B cell (primary cell): ENCODE measurements around the gene RIPOR3. TPM values are rescaled to one million over a fixed set of nuclear protein-coding genes. Genes with fewer than 3 reads are reported as not detected.
"Not testable (repeated sequence)": the region's sequence is repeated elsewhere in the genome, so short reads cannot be mapped to it uniquely, and the experiment has no call there.

Experiments
- ATAC-seq: fragments of 200-7000 bp; cut with Tn5 transposase; one replicate; pipeline ENCODE4 v1.10.0; 2021; ENCODE audit warnings: low read depth, mild to moderate bottlenecking, moderate number of reproducible peaks, moderate library complexity
- CTCF ChIA-PET: fragments of 350-600 bp; sonication (Branson Sonifier 250); formaldehyde crosslinking; loops from one replicate; lab custom pipeline; 2021; ENCODE audit warnings: antibody characterized with exemption, inconsistent platforms; lab: Charles Lee
- POLR2A ChIA-PET: fragments of 350-600 bp; sonication (Branson Sonifier 250); formaldehyde crosslinking; loops from one replicate; lab custom pipeline; 2021; ENCODE audit warnings: antibody characterized with exemption; lab: Charles Lee
- DNase-seq: peaks from one replicate; pipeline ENCODE4 v3.0.0; 2013
- H2AFZ ChIP-seq: 2 replicates; pipeline ENCODE4 v1.6.1; 2012; ENCODE audit warnings: mild to moderate bottlenecking, low read depth, low read length; ENCODE audit not compliant: insufficient read depth, poor library complexity, severe bottlenecking
- H3K27ac ChIP-seq, 2 donors: 1 replicate in 1 of 2; 2 replicates in 1 of 2; pipeline ENCODE4 v1.5.1; 2012 to 2013; ENCODE audit warnings: low read length in 2 of 2, mild to moderate bottlenecking in 2 of 2, moderate library complexity in 1 of 2
- H3K27me3 ChIP-seq, 4 experiments: fragments of 200-600 bp in 1 of 4; sonication (generic) in 1 of 4; replicated peaks in 1 of 4; 1 replicate in 2 of 4; 2 replicates in 2 of 4; pipeline versions ENCODE4 v1.6.1 to v1.7.0; 2013 to 2016; ENCODE audit warnings: low read length in 3 of 4, mild to moderate bottlenecking in 2 of 4, mixed read lengths in 1 of 4, moderate library complexity in 1 of 4; ENCODE audit not compliant: insufficient read depth in 4 of 4, control insufficient read depth in 3 of 4; ENCODE audit errors: control extremely low read depth in 1 of 4
- H3K36me3 ChIP-seq, 2 experiments: replicated peaks in 1 of 2; 1 replicate in 1 of 2; 2 replicates in 1 of 2; pipeline versions ENCODE4 v1.6.1 to v1.7.1; 2013; ENCODE audit warnings: low read length in 1 of 2; ENCODE audit not compliant: insufficient read depth in 2 of 2, control insufficient read depth in 1 of 2; ENCODE audit errors: control extremely low read depth in 1 of 2, extremely low read depth in 1 of 2
- H3K4me1 ChIP-seq, 2 donors: fragments of 200-600 bp in 1 of 2; sonication (generic) in 1 of 2; 1 replicate in 1 of 2; 2 replicates in 1 of 2; pipeline versions ENCODE4 v1.5.1 to v1.6.1; 2013 to 2017; ENCODE audit warnings: low read length in 2 of 2; ENCODE audit not compliant: control insufficient read depth in 2 of 2, insufficient read depth in 2 of 2
- H3K4me2 ChIP-seq: replicated peaks from 2 replicates; pipeline ENCODE3; 2012; ENCODE audit warnings: mild to moderate bottlenecking, low read depth, low read length; ENCODE audit not compliant: poor library complexity, severe bottlenecking
- H3K4me3 ChIP-seq, 5 experiments: fragments of 200-600 bp in 1 of 5; sonication (generic) in 1 of 5; 1 replicate in 3 of 5; 2 replicates in 2 of 5; pipeline versions ENCODE4 v1.5.1 to v1.7.0; 2011 to 2016; ENCODE audit warnings: low read length in 4 of 5, mild to moderate bottlenecking in 4 of 5, low read depth in 2 of 5, control low read depth in 1 of 5, moderate library complexity in 1 of 5; ENCODE audit not compliant: insufficient read depth in 1 of 5; ENCODE audit errors: control extremely low read depth in 1 of 5, extremely low read depth in 1 of 5
- H3K79me2 ChIP-seq: fragments of 200-600 bp; sonication (generic); one replicate; pipeline ENCODE4 v1.6.0; 2016; ENCODE audit warnings: low read length; ENCODE audit not compliant: control insufficient read depth, insufficient read depth
- H3K9ac ChIP-seq: fragments of 200-600 bp; sonication (generic); 2 replicates; pipeline ENCODE4 v1.6.1; 2017; ENCODE audit warnings: mild to moderate bottlenecking, low read length, moderate library complexity
- H3K9me3 ChIP-seq, 3 donors: one replicate each; pipeline versions ENCODE4 v1.6.1 to v1.7.1; 2013; ENCODE audit warnings: low read length in 2 of 3; ENCODE audit not compliant: control insufficient read depth in 2 of 3, insufficient read depth in 1 of 3; ENCODE audit errors: control extremely low read depth in 1 of 3
- H4K20me1 ChIP-seq: 2 replicates; pipeline ENCODE4 v1.6.0; 2012; ENCODE audit warnings: mild to moderate bottlenecking, low read length; ENCODE audit not compliant: insufficient read depth, control insufficient read depth, poor library complexity, severe bottlenecking
- H3K27ac Mint-ChIP-seq: one replicate; pipeline ENCODE4 v1.8.0; 2021; ENCODE audit warnings: mixed read lengths
- H3K27me3 Mint-ChIP-seq: one replicate; pipeline ENCODE4 v1.8.0; 2021; ENCODE audit warnings: mixed read lengths
- H3K4me1 Mint-ChIP-seq: one replicate; pipeline ENCODE4 v1.8.0; 2021; ENCODE audit warnings: mixed read lengths
- H3K4me3 Mint-ChIP-seq: one replicate; pipeline ENCODE4 v1.8.0; 2021; ENCODE audit warnings: mixed read lengths
- H3K9me3 Mint-ChIP-seq: one replicate; pipeline ENCODE4 v1.8.0; 2022; ENCODE audit warnings: mixed read lengths; ENCODE audit not compliant: insufficient read depth
- CTCF ChIP-seq: fragments of 200-600 bp; IDR thresholded peaks from one replicate; pipeline ENCODE4 v1.8.0; 2022; ENCODE audit warnings: antibody characterized with exemption, mild to moderate bottlenecking
- EZH2 ChIP-seq: IDR thresholded peaks from 2 replicates; pipeline ENCODE4 v1.6.1; 2012; ENCODE audit warnings: borderline replicate concordance, low read depth, mild to moderate bottlenecking, moderate library complexity, low read length; ENCODE audit not compliant: insufficient read depth, poor library complexity, severe bottlenecking
- WGBS: methylation state at CpG from one replicate; pipeline ENCODE4 v1.1.5; 2013; ENCODE audit warnings: missing lambda C conversion rate; ENCODE audit not compliant: insufficient coverage; 5-methylcytosine and 5-hydroxymethylcytosine counted together
- intact Hi-C: fragments of 100-400 bp; cut with micrococcal nuclease; formaldehyde crosslinking; loops from one replicate; pipeline ENCODE4 v1.10.0; 2022
- polyA plus RNA-seq: library from polyadenylated mRNA; depleted of rRNA; stranded (reverse); fragments of >200 nt; gene quantifications from 2 replicates; pipeline ENCODE4 v1.2.3, GENCODE V29; 2012
- total RNA-seq, 2 donors: library from RNA; stranded (reverse); fragments of 120-200 nt in 1 of 2; gene quantifications; 1 replicate in 1 of 2; 2 replicates in 1 of 2; pipeline versions ENCODE4 v1.2.3 to v1.2.4, GENCODE V29; 2013 to 2022

Gene RIPOR3
- total and polyA plus RNA-seq, 2 donors (not counting 1 experiment from before 2014, with no cell fraction given) = 0.09 to 0.27 TPM

- not testable (repeated sequence) for H3K79me2 ChIP-seq
Measured at GRCh38 chr20:50638015-50638847, 53.1 kb downstream of the RIPOR3 start.

GRCh38 chr20:50636601-50637540 is 54.5 kb downstream of the RIPOR3 start:
- no peak overlapping the region for H3K4me3 ChIP-seq
- POLR2A ChIA-PET = no interaction called here
- Mint-ChIP-seq H3K27ac (no peak overlapping the region), H3K4me1 (peaks cover 2% of the 10 kb centered on the region), H3K27me3 (peaks cover 9% of the 10 kb centered on the region), H3K4me3 (no peak overlapping the region), H3K9me3 (no peaks in the 10 kb centered on the region)
- ATAC-seq = no peak
- no peaks in the 10 kb centered on the region for H4K20me1 ChIP-seq
- no peaks in the 10 kb centered on the region for H3K4me1 ChIP-seq
- no peaks in the 10 kb centered on the region for H3K79me2 ChIP-seq
- H3K9ac ChIP-seq = no peak overlapping the region
- no peaks in the 10 kb centered on the region for H3K9me3 ChIP-seq
- CTCF ChIA-PET = interaction anchor here (1.2 to 1.6 kb wide), 5 partner anchors 9 to 451 kb away, joined by 3 to 6 read pairs (median 4); no protein-coding TSS in a partner anchor
- intact Hi-C loops = loop anchor here (1.0 kb wide), 1 partner anchor 451 kb away; no protein-coding TSS in a partner anchor
- H3K27ac ChIP-seq = no peak overlapping the region
- WGBS = 90% methylated on average over 17 of the region's 22 CpGs
- peaks cover 0 to 2% (median 0%) of the 10 kb centered on the region in 4 experiments for H3K27me3 ChIP-seq
- no peak overlapping the region for H2AFZ ChIP-seq
- H3K4me2 ChIP-seq = no peak overlapping the region
- no peak for DNase-seq
- TF ChIP-seq EZH2 (no peak), CTCF (no peak)
- H3K36me3 ChIP-seq = no peaks in the 10 kb centered on the region

More at GRCh38 chr20:50638015-50638847, 53.1 kb downstream of the RIPOR3 start:
- H3K9ac ChIP-seq, H3K4me3 Mint-ChIP-seq, DNase-seq, CTCF ChIA-PET, H3K4me1 Mint-ChIP-seq, H3K27me3 Mint-ChIP-seq, H3K9me3 ChIP-seq, H3K4me2 ChIP-seq, intact Hi-C loops, H3K4me3 ChIP-seq, H3K4me1 ChIP-seq, H3K27ac ChIP-seq, H3K27ac Mint-ChIP-seq, H3K36me3 ChIP-seq, H3K27me3 ChIP-seq, ATAC-seq, H2AFZ ChIP-seq, H4K20me1 ChIP-seq, H3K9me3 Mint-ChIP-seq: not testable (repeated sequence)
- 87% methylated on average over 6 of the region's 15 CpGs for WGBS
- POLR2A ChIA-PET = interaction anchor here (0.7 kb wide), 1 partner anchor 687 kb away, joined by 3 read pairs; no protein-coding TSS in a partner anchor
